ENCODE results near the gene SLC16A6. TPM values are rescaled to one million over a fixed set of nuclear protein-coding genes. Genes with fewer than 3 reads are reported as not detected.

SLC16A6 gene
- total and polyA plus RNA-seq, 11 donors = 0.16 to 1.7 (median 0.37) TPM; not detected in 2

DNA sequence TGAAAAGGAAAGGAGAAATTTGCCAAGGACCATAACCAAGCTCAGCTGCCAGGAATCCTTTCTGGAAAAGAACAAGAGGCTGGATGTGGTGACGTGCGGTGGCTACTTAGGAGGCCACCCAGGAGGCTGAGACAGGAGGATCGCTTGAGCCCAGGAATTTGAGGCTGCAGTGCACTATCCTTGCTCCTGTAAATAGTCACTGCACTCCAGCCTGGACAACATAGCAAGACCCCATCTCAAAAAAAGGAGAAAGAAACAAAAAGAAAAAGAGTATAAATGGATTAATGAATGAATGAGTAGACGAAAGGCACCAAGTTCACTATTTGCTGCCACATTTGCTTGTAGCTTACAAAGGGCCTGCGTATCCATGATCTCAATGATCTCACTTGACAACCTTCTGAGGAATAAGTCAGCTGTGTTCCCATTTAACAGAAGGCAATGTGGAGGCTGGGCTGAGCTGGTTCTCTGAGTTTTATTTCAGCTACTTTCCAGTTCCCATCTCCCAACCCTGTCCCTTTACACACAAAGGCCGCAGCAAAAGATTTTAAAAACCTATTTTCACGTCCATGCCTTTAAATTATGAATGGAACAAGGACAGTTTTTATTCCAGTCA is 30.1 kb upstream of the SLC16A6 start:
- DNase-seq (no peak), ATAC-seq (no peak)
- TF ChIP-seq POLR2A (IDR thresholded peaks at IDR 0.05) = no peak
- TF ChIP-seq, protein P1, sequence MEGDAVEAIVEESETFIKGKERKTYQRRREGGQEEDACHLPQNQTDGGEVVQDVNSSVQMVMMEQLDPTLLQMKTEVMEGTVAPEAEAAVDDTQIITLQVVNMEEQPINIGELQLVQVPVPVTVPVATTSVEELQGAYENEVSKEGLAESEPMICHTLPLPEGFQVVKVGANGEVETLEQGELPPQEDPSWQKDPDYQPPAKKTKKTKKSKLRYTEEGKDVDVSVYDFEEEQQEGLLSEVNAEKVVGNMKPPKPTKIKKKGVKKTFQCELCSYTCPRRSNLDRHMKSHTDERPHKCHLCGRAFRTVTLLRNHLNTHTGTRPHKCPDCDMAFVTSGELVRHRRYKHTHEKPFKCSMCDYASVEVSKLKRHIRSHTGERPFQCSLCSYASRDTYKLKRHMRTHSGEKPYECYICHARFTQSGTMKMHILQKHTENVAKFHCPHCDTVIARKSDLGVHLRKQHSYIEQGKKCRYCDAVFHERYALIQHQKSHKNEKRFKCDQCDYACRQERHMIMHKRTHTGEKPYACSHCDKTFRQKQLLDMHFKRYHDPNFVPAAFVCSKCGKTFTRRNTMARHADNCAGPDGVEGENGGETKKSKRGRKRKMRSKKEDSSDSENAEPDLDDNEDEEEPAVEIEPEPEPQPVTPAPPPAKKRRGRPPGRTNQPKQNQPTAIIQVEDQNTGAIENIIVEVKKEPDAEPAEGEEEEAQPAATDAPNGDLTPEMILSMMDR (IDR thresholded peaks at IDR 0.05) = no peak
- WGBS, 4 donors = 94 to 99% (median 97%) methylated on average over 7 of the region's 7 CpGs
- no peaks in the 10 kb centered on the region for H3K9me3 ChIP-seq
- no peaks in the 10 kb centered on the region for H3K36me3 ChIP-seq
- intact Hi-C loops (cut with DNase I) = no loop called here
- H3K4me1 ChIP-seq = peaks cover 0 to 19% (median 0%) of the 10 kb centered on the region in 12 donors
- no peaks in the 10 kb centered on the region for H3K27me3 ChIP-seq
- no peak overlapping the region for H3K4me3 ChIP-seq
- no peak overlapping the region for H3K27ac ChIP-seq

DNA sequence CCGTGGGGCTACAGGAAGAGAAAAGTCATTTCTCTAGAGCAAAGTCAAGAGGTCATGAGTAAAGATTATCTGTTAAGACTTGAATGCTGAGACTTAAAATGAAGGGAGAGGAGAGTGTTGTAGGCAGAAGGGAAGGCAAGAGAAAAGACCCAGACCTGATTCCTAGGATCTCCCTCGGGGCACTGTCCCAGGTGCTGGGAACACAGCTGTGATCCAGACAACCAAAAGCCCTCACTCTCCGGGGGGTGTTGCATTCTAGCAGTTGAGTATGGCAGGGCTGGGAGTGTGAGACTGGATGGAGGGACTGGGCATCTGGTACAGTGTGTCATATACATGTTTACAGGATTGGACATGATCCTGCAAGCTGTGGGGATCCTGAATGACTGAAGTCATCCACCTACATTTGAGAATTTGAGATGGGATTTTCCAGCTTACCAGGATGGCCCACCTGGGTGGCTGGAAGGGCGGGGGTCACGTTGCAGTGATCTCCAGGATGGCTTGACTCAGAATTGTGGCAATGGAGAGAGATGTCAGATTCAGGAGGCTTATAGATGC is 29.5 kb upstream of the SLC16A6 start:
- H3K4me3 ChIP-seq = no peak overlapping the region
- 63 to 74% (median 67%) methylated on average over 5 of the region's 5 CpGs for WGBS, 4 donors
- no peak for DNase-seq
- H3K9me3 ChIP-seq = no peaks in the 10 kb centered on the region
- no peak overlapping the region for H3K27ac ChIP-seq
- intact Hi-C loops (cut with DNase I) = no loop called here
- TF ChIP-seq, protein P1 (IDR thresholded peaks at IDR 0.05) = no peak
- no peak for TF ChIP-seq POLR2A (IDR thresholded peaks at IDR 0.05)
- H3K27me3 ChIP-seq = no peaks in the 10 kb centered on the region
- H3K4me1 ChIP-seq = peaks cover 0 to 21% (median 0%) of the 10 kb centered on the region in 12 donors
- H3K36me3 ChIP-seq = no peaks in the 10 kb centered on the region
- no peak for ATAC-seq

DNA sequence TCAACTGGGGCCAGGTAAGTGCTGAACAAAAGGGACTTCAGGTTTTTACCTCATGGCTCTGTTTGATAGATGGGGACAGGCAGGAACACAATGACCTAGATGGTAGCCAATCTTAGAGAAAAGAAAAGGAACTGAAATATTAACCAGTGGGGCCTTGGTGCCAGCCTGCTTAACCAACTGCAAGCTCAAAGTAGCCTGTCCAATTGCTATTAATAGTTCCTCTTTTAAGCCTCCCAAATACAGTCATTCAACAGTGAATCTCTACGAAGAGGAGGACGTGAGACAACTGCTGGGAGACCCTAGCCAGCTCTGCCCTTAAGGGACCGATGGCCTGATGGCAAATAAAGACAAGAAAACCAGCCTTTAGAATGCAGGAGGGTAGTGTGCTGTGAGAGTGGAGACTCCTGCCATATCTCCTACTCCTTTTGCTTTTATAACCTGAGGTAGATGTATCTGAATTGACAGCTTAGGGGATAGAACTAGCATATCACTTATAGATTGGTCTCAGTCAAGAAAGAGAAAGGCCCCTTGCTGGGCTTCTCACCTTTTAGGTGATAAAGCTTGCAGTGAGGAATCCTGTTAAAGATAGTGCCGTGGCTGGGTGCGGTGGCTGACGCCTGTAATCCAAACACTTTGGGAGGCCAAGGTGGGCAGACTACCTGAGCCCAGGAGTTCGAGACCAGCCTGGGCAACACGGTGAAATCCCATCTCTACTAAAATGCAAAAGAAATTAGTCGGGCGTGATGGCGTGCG is 28.7 kb upstream of the SLC16A6 start:
- TF ChIP-seq, protein P1 (IDR thresholded peaks at IDR 0.05) = no peak
- no peak for TF ChIP-seq POLR2A (IDR thresholded peaks at IDR 0.05)
- Histone ChIP-seq H3K27ac (no peak overlapping the region), H3K4me3 (no peak overlapping the region), H3K4me1 (peaks cover 0 to 29% (median 0%) of the 10 kb centered on the region in 12 donors), H3K27me3 (no peaks in the 10 kb centered on the region), H3K36me3 (no peaks in the 10 kb centered on the region), H3K9me3 (no peaks in the 10 kb centered on the region)
- DNase-seq (no peak), ATAC-seq (peak in 3 of 4 donors; percentile 58 to 64 (median 58))
- intact Hi-C loops (cut with DNase I) = loop anchor here in 1 of 10 donors (10.0 kb wide), 1 partner anchor 45 kb away; no protein-coding TSS in a partner anchor
- WGBS, 4 donors = 82 to 85% (median 85%) methylated on average over 12 of the region's 12 CpGs
